Neuron (in vitro differentiated cells): Measurements from ENCODE around the gene HTRA3.

ENCODE experiments used
- H2AFZ ChIP-seq: one replicate; pipeline ENCODE4 v1.6.1; 2013; ENCODE audit warnings: low read depth, mild to moderate bottlenecking, inconsistent platforms, low read length, moderate library complexity
- H3K27me3 ChIP-seq: one replicate; pipeline ENCODE4 v1.6.1; 2013; ENCODE audit warnings: low read length; ENCODE audit not compliant: insufficient read depth
- H3K36me3 ChIP-seq: one replicate; pipeline ENCODE4 v1.6.1; 2013; ENCODE audit warnings: low read length; ENCODE audit not compliant: insufficient read depth
- H3K4me1 ChIP-seq: one replicate; pipeline ENCODE4 v1.6.1; 2013; ENCODE audit warnings: low read length; ENCODE audit not compliant: insufficient read depth
- H3K4me3 ChIP-seq: 2 replicates; pipeline ENCODE4 v1.5.1; 2013; ENCODE audit warnings: mild to moderate bottlenecking, low read length, moderate library complexity
- H3K9me3 ChIP-seq: one replicate; pipeline ENCODE4 v1.6.1; 2013; ENCODE audit warnings: low read length

The HTRA3 gene

DNA sequence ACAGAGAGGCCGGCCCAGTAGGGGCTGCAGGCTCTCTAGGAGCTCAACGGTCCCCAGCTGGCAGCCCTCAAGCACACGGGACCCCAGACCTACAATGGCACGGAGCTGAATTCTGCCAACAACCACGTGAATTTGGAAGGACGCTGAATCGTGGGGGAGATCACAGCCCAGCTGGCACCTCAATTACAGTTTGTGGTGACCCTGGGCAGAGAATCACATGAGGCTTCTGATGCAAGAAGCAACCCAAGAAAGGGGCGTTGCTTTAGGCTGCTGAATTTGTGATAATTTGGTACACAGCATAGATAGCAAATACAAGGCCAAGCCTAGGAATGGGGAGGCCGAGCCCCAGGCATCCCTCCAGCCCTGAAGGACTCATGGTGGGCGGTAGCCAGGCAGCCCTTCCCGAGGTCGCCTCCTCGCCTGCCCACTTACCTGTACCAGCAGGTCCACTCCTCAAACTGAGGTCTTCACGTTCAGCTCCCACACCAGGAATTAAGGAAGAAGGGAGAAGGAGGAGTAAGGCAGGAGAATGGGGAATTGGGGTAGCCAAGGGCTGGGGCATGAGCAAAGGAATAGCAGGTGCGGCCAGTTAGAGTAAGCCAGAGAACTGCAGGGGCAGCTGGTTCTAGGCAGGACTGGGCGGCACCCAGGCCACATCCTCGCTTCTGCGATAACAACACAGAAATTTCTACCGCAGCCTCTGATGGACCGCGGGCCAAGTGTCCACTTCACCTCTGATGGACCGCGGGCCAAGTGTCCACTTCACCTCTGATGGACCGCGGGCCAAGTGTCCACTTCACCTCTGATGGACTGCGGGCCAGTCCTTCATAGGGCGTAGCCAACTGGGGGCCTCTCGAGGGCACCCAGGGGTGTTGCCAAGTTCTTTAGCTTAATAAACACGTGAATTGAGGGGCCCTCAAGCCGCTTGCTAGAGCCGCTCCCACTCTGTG, 23.4 kb upstream of the HTRA3 start:
- Histone ChIP-seq H3K9me3 (no peaks in the 10 kb centered on the region), H3K36me3 (no peaks in the 10 kb centered on the region), H3K4me3 (no peak overlapping the region), H2AFZ (no peak overlapping the region), H3K27me3 (peaks cover 5% of the 10 kb centered on the region), H3K4me1 (peaks cover 6% of the 10 kb centered on the region)

DNA sequence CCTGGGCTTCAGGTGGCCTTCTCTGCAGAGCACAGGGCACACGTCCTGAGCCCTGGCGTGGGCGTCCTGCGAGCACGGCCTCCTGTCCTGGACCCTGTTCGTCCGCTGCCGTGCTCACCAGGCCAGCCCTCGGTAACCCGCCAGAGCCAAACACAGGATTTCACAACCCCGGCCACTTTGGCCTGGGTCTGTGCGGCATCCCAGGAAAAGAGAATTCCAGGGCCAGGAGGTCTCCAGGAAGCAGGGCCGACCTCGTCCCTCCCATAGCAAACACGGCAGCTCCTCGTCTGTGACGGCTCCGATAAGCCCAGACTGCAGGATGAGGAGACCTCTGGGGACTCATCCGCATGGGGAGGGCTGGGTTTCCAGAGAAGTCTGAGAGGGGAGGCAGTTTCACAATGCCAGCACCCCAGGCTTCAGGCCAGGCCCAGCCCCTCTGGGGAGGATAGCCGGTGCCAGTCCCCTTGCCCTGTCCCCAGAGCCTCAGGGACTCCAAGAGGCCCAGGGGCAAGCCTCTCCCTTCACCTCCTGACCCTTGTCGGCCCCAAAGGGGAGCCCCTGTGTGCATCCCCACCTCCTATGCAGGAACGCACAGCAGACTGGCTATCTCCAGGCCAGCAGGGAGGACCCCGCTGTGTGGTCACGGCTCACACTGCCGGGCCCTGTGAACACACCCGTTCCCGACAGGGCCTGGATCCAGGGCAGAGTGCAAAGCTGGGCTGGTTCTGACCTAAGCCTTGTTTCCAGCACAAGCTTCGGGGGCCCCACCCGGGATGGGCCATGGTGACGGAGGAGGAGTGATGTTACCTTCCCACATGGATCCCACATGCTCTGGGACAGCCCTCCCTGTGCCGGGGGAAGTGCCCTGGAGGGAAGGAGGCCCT, 22.3 kb upstream of the HTRA3 start:
- H3K36me3 ChIP-seq = no peaks in the 10 kb centered on the region
- no peak overlapping the region for H3K4me3 ChIP-seq
- no peaks in the 10 kb centered on the region for H3K9me3 ChIP-seq
- H3K27me3 ChIP-seq = peaks cover 5% of the 10 kb centered on the region
- H3K4me1 ChIP-seq = peaks cover 6% of the 10 kb centered on the region
- H2AFZ ChIP-seq = no peak overlapping the region

DNA sequence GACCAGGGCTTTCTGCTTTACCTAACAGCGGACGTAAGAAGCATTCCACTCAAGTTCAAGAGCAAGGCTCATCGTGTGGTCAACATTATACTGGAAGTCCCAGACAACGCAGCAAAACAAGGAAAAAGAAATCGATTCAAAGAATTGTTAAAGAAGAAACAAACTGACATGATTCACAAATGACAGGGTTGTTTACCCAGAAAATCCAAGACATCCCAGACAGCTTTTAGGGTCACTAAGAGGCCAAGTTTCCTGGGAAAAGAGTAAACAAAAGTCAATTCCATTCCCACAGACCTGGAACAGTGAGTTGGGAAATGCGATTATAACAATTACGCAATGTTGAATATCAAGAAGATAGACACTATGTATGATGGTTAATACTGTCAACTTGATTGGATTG, 21.5 kb upstream of the HTRA3 start:
- H3K4me3 ChIP-seq = no peak overlapping the region
- no peaks in the 10 kb centered on the region for H3K36me3 ChIP-seq
- H3K27me3 ChIP-seq = peaks cover 5% of the 10 kb centered on the region
- no peaks in the 10 kb centered on the region for H3K4me1 ChIP-seq
- no peak overlapping the region for H2AFZ ChIP-seq
- H3K9me3 ChIP-seq = no peaks in the 10 kb centered on the region

DNA sequence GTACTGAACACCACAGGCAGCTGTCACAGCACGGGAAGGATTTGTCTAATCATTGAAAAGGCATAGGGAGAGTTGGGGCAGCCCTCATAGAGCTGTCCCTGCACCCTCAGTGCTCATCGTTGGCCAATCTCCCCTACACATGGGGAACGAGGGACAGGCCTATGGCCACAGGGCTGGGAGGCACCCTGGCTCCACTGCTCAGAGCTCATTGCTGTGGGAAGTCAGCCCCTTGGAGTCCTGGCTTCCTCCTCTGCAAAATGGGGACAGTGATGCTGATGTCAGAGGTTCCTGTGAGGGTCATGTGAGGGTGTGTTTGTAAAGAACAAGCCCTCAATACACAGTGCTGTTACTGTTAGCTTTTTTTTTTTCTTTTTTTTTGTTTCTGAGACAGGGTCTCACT, 19.3 kb upstream of the HTRA3 start:
- H3K36me3 ChIP-seq = no peaks in the 10 kb centered on the region
- no peak overlapping the region for H2AFZ ChIP-seq
- no peaks in the 10 kb centered on the region for H3K9me3 ChIP-seq
- H3K27me3 ChIP-seq = peaks cover 5% of the 10 kb centered on the region
- no peaks in the 10 kb centered on the region for H3K4me1 ChIP-seq
- no peak overlapping the region for H3K4me3 ChIP-seq

DNA sequence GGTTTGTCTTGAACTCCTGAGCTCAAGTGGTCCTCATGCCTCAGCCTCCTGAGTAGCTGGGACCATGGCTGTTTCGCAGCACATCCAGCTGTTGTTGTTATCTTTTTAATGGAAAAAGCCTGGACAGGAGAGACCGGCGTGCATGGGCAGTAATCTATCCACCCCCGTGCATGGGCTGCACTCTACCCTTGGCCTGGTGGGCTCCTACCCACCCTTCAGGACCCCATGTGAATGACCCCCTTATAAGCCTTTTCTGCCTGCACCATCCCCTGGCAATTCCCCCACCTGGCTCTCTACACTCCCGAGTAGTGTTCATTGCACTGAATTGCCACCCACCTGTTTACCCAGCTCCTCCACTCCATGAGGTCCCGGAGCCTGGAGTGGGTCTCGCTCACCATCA, 18.9 kb upstream of the HTRA3 start:
- peaks cover 5% of the 10 kb centered on the region for H3K27me3 ChIP-seq
- no peaks in the 10 kb centered on the region for H3K4me1 ChIP-seq

DNA sequence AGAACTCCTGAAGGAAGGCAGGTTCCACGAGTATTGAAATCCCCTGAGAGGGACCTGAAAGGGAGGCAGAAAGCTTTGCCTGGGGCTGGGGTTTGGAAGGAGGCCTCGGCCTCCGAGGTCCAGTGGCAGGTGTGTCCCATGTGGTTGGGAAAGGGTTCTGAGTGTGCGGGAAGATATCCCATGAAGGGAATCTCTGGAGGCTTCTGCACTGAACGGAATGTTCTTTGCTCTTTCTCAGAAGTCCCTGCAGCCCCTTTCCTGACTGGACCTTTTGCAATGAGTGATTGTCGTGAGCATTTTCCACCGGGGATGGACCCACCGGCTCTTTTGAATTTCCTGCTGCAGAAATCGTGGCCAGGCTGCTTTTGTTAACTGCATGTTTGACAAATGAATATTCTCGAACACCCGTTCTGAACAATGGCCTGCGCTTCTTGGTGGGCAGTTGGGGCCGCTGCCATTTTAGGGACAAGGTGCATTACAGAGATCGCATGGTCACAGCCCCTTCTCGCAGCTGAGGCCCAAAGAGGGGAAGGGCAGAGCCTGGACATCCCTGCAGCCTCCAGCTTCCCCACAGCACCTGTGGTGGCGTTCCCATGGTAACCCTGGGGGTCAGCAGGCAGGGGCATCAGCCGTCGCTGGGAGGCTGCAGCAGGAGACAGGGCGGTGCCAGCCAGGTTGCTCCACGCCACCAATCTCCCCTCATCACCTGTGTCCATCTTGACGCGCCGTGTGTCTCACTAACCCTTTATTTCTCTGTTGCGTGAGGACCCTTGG, 18.3 kb upstream of the HTRA3 start:
- H3K4me1 ChIP-seq = no peaks in the 10 kb centered on the region
- H3K4me3 ChIP-seq = no peak overlapping the region
- no peaks in the 10 kb centered on the region for H3K36me3 ChIP-seq
- no peak overlapping the region for H2AFZ ChIP-seq
- peaks cover 5% of the 10 kb centered on the region for H3K27me3 ChIP-seq
- no peaks in the 10 kb centered on the region for H3K9me3 ChIP-seq

More for the DNA sequence above, 18.9 kb upstream of the HTRA3 start:
- H3K36me3 ChIP-seq = no peaks in the 10 kb centered on the region
- no peak overlapping the region for H2AFZ ChIP-seq
- no peaks in the 10 kb centered on the region for H3K9me3 ChIP-seq
- H3K4me3 ChIP-seq = no peak overlapping the region

DNA sequence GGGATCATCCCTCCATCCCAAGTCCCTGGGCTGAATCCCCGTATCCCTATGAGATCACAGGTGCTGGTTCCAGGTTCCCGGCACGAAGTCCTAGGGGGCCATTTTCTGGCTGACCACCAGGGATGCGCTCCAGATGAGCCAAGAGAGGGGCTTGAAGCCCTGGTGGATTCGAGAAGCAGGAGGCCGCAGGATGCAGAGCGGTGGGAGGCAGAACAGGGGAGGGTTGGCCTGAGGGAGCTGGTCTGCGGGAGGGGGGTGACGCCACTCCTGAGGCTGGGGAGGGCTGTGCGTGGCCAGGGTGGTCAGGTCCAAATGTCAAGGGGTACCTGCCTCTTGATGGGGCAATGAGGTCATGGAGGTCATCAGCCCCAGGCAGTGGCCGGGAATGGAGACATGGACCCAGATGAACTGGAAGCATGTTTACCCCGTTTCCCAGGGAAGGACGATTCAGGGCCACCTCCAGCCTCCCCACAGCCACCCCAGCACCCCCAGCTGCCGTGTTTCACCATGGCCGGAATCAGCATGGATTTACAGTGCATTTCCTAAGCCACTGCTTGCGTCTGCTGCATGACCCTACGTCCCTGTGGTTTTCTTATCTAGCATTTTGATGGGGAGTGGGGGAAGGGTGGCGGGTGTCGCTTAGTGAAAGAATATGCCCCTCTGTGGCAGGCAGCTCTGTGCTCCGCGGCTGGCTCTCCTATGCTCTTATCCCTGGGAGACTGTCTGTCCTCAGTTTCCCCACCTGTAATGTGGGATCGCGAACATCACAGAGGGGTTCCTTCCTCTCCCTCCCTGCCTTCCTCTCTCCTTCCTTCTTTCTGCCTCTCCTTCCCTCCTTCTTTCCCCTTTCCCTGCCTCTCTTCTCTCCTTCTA, 17.0 kb upstream of the HTRA3 start:
- no peaks in the 10 kb centered on the region for H3K36me3 ChIP-seq
- no peaks in the 10 kb centered on the region for H3K4me1 ChIP-seq
- H3K4me3 ChIP-seq = no peak overlapping the region
- peaks cover 5% of the 10 kb centered on the region for H3K27me3 ChIP-seq
- no peaks in the 10 kb centered on the region for H3K9me3 ChIP-seq
- no peak overlapping the region for H2AFZ ChIP-seq

DNA sequence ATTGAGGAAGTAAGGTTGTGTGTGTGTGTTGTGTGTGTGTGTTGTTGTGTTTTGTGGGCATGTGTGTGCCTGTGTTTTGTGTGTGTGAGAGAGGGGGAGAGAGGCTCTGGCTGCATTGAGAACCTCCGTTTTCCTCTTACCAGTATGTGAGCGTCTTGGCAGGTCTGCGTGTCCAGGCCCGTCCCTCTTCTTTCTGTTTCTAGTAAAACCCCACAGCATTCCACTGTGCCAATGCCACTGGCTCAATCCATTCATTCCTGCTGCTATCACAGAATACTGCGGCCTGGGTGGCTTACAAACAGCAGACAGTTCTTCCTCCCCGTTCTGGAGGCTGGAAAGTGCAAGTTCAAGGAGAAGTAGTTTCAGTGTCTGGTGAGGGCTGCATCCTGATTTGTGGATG, 15.5 kb upstream of the HTRA3 start:
- Histone ChIP-seq H3K4me3 (no peak overlapping the region), H3K4me1 (no peaks in the 10 kb centered on the region), H3K27me3 (peaks cover 5% of the 10 kb centered on the region), H2AFZ (no peak overlapping the region), H3K9me3 (no peaks in the 10 kb centered on the region), H3K36me3 (no peaks in the 10 kb centered on the region)

DNA sequence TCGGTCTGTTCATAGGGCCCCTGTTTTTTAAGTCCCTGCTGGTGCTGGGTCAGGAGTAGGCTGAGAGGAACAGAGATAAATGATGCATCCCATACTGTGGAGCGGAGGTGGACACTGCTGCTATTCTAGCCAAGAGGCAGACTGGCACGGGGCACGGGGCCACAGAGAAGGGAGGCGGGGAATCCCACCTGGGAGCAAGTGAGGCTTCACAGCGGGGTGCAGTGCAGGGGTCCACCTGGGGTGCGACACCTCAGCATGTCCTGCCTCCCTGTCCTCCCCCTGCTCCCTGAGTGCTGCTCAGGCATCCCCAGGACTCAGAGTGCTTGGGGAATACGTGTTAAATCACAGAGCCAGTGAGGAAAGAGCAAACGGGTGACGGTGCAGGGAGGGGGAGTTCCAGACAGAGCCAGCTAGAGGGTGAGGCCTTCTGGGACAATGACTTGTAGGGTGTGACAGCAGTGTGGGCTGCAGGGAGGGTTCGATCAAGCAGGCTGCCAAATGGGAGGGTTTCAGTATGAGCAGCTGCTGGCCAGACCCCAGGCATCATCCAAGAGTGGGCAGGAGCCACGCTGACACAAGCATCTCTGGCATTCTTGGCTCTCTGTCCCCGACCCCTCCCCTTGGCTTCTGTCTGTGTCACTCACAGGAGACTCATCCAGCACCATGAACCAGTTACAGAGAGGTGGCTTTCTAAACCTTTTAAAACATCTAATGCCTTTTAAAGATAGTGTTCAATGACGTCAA, 13.7 kb upstream of the HTRA3 start:
- H3K4me3 ChIP-seq = no peak overlapping the region
- H3K4me1 ChIP-seq = no peaks in the 10 kb centered on the region
- no peak overlapping the region for H2AFZ ChIP-seq
- no peaks in the 10 kb centered on the region for H3K36me3 ChIP-seq
- no peaks in the 10 kb centered on the region for H3K9me3 ChIP-seq
- peaks cover 2% of the 10 kb centered on the region for H3K27me3 ChIP-seq

DNA sequence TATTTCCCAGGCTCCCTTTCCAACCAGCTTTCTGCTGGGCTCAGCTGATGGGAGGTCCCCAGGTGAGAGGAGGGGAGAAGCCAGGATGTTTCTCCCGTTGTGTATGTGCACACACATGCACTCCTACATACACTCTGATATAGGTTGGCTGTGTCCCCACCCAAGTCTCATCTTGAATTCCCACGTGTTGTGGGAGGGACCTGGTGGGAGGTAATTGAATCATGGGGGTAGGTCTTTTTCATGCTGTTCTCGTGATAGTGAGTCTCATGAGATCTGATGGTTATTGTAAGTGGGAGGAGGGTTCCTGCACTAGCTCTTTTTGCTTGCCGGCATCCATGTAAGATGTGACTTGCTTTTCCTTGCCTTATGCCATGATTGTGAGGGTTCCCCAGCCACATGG, 11.7 kb upstream of the HTRA3 start:
- Histone ChIP-seq H3K4me1 (peaks cover 2% of the 10 kb centered on the region), H3K27me3 (peaks cover 2% of the 10 kb centered on the region), H3K9me3 (no peaks in the 10 kb centered on the region), H2AFZ (no peak overlapping the region), H3K4me3 (no peak overlapping the region), H3K36me3 (no peaks in the 10 kb centered on the region)

DNA sequence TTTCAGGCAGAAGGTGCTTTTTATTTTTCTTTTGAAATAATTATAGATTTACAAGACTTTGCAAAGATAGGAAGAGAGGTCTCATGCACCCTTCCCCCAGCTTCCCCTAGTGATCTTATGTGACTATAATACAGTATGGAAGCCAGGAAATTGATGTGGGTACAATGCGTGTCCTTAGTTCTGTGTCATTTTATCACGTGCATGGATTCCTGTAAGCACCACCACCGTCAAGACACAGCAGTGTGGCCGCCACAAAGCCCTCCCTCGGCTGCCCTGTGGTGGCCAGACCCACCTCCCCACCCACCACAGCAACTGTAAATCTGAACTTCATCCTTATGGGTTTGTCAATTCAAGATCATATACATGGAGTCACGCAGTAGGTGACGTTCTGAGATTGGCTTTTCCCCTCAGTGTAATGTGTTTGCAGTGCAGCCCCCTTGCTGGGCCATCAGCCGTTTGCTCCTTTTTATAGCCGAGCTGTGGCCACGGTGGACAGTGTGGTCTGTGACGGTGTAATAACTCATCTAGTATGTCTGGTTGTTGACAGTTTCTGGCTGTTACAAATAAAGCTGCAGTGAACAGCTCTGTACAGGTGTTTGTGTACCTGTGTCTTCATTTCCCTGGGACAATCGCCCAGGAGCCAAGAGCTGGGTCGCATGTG, 10.9 kb upstream of the HTRA3 start:
- peaks cover 2% of the 10 kb centered on the region for H3K27me3 ChIP-seq
- H3K9me3 ChIP-seq = no peaks in the 10 kb centered on the region
- H3K4me3 ChIP-seq = no peak overlapping the region
- H3K4me1 ChIP-seq = peaks cover 6% of the 10 kb centered on the region
- no peak overlapping the region for H2AFZ ChIP-seq
- no peaks in the 10 kb centered on the region for H3K36me3 ChIP-seq
